ENCODE measurements around the gene RAB34. TPM values are rescaled to one million over a fixed set of nuclear protein-coding genes. Genes with fewer than 3 reads are reported as not detected.
A peak's percentile ranks its signal among the peaks of the same experiment; 100 is the strongest.

RAB34 gene
- total and polyA plus RNA-seq, 9 of the 15 experiments (the other 6 are each of a cell fraction or from before 2014, with no cell fraction given): 0.07 to 3.8 (median 0.46) TPM; not detected in 1

DNA sequence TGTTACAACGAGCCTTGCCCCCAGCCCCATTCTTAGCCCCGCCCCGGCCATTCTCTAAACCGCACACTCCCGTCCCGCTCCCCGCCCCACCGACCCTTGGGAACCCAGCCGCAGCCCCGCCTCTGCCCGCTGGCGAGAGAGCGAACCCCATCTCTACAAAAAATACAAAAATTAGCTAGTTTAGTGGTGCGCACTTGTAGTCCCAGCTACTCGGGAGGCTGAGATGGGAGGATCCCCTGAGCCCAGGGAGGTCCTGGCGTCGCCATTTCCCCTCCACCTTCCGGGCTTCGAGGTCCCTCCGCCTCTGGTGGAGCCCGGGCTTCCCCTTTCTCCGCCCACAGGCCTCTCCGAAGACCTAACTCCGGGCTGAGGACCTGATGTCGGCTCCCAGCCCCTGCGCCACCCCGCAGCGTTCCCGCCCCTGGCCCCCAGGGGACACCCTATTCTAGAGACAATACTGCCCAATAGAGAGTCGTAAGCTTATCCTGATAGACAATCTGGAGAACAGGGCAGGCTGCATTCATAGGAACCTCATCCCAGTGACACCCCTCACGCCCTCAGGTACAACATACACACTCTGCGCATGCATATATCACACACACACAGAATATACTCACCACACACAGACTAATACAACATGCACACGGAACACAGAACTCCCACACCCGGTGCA is 5.5 kb downstream of the RAB34 start (continued):
- no peak for TF ChIP-seq FOXP4 (CRISPR knock-in tag; IDR thresholded peaks at IDR 0.05; ENCODE audit: borderline replicate concordance)
- 0 out of 2 replicates have a peak, but pooled peaks have one; percentile 37 for TF ChIP-seq JUN (IDR thresholded peaks at IDR 0.05; ENCODE audit: borderline replicate concordance, low read depth, low read length)
- no peak for TF ChIP-seq JUN (CRISPR knock-in tag; IDR thresholded peaks at IDR 0.05; ENCODE audit: borderline replicate concordance)
- peak; percentile 3; the same call in 1 of the 2 replicates for TF ChIP-seq MGA (IDR thresholded peaks at IDR 0.05)
- 0 out of 2 replicates have a peak, but pooled peaks have one; percentile 17 for TF ChIP-seq HIVEP1 (CRISPR knock-in tag; IDR thresholded peaks at IDR 0.05)
- TF ChIP-seq ZKSCAN8 (CRISPR knock-in tag; IDR thresholded peaks at IDR 0.05): peak; percentile 47; the same call in 1 of the 2 replicates
- TF ChIP-seq L3MBTL2 (IDR thresholded peaks at IDR 0.05): peak; percentile 80
- no peak for TF ChIP-seq TAL1 (IDR thresholded peaks at IDR 0.05)
- peak; percentile 20; the same call in 1 of the 2 replicates for TF ChIP-seq CBFB (CRISPR knock-in tag; IDR thresholded peaks at IDR 0.05)
- TF ChIP-seq ELF2 (CRISPR knock-in tag; IDR thresholded peaks at IDR 0.05): no peak
- no peak for TF ChIP-seq DACH1 (IDR thresholded peaks at IDR 0.05; ENCODE audit: partially characterized antibody)
- TF ChIP-seq ZNF274 (IDR thresholded peaks at IDR 0.05; ENCODE audit: borderline replicate concordance, low read depth, low read length): no peak
- TF ChIP-seq ETS2 (tag; IDR thresholded peaks at IDR 0.05; ENCODE audit: borderline replicate concordance, poor library complexity, severe bottlenecking): no peak
- no peak for TF ChIP-seq RHOXF2B (CRISPR knock-in tag; conservative IDR thresholded peaks at IDR 0.05)
- TF ChIP-seq, protein P1, sequence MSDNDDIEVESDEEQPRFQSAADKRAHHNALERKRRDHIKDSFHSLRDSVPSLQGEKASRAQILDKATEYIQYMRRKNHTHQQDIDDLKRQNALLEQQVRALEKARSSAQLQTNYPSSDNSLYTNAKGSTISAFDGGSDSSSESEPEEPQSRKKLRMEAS (CRISPR knock-in tag; IDR thresholded peaks at IDR 0.05): no peak
